T-helper 9 cell (primary cell): ENCODE measurements around the gene DACH1.

Source experiments
- DNase-seq: peaks from one replicate; pipeline ENCODE4 v3.0.0-alpha.2; 2020

Gene DACH1

DNA sequence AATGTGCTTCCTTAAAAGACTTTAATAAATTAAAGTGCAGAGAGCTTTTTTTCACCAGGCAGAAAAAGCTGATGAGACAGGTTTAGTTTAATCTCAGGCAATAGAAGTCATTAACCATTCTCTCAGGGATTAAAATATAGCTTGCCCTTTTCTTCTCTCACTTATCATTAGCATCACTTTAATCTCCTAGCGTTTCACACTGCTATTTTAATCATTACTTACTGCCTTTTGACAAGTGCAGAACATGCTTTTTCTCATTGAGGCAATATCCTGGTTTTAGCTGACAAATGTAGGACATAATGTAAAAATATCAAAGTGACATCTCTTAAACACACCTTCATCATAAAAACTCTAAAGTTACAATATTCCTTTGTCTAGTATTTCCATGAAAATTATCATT lies 94.6 kb downstream of the DACH1 start:
- DNase-seq: no peak

DNA sequence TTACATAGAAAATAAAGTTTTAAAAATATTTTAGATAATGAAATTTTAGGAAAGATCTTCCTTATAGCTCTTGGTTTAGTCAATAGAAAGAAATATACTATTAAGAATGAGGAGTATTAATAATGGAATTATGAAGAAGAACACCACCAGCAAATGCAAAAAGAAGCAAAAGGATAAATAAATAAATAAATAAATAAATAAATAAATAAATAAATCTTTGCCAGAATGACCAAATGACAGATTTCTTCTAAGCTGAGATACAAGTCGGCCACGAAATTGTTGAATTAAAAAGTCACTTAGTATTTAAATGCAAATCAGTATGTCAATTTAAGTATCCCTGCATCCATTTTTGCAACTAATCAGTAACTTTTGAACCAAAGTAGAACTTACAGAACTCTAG lies 95.9 kb downstream of the DACH1 start:
- no peak for DNase-seq

DNA sequence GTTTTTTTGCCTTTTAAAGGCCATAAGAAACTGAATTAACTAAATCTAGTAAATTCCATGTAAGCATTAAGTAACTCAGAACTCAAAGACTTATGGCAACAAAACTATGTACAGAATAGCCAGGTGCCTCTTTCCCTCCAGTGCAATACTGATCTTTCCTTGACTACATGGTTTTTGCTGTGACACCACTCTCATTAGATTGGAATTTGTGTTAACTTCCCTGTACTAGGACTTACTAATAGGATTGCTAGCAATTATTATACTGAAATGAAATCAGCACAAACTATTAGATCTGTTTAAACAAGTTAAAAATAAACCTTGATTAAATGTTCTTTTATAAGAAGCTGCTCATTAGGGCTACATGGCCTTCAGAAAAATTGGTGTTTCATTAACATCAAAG lies 96.3 kb downstream of the DACH1 start:
- no peak for DNase-seq

DNA sequence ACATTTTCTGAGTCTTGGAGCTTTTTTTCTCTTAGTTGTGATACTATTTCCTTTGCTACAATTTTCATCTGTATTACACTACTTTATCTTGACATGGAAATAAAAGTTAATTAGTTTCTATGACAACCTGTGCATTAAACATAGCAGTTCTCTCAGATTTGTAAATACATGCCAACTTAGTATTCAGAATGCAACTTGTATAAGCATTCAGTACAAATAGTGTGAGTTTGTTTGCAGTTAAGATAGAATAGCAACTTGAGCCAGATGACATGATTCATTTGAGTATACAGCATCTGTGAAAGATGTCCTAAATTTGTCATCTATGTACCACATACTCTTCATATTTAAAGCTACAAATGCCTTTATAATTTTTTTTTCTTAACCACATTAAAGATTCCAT lies 98.1 kb downstream of the DACH1 start:
- no peak for DNase-seq

DNA sequence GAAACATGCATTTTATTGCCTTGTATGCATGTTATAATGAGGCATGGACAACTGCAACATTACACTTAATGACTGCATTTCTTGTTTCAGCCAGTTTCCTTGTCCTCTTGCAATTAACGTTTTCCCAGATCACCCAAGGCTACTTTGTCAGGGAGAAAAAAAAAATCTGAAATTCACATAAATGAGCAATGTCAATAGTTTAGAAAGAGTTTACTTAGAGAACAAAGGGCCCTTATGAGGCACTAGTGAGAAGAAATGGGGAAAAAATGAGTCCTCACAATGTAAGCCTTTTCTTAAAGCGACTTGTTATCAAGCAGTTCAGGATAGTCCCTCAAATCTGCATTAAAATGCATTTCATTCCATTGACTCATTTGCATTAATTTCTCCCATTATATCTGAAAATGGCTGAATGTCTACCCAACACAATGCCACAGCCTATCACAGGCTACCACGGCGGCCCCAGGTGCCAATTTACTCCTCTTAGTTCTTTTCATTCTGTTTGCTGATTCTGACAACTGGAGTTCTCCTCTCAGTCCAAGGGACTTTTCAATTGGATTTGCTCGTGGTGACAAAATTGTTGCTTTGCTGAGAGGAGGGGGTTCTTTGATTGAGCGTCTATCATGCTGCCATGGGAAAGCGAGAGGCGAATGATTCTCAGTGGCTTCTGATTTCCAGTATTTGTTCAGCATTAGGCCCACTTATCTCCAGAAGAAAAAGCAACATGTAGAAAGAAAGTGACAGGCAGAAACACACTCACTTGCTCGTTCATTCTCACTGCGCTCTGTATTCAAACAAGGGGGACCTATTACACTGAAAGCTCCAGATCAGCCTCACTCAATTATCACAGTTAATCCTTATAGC lies 107.1 kb downstream of the DACH1 start:
- DNase-seq: no peak

DNA sequence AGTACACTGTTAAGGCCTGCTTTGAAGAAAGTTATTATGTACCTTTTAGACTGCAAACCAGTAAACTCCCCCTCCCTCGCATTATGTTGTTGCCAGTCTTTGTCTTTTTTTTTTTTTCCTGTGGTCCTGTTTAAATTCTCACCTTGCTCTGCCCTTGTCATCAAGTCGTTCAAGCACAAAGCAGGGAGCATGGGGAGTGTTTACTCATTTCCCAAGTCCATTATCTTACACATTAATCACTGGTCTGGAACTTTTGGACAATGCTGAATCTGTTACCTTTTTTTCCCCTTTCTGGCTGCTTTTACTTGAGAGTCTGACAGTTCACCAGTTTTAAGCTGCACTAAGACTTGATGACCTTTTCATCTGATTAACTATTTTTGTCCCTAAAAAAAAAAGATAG lies 108.2 kb downstream of the DACH1 start:
- no peak for DNase-seq

DNA sequence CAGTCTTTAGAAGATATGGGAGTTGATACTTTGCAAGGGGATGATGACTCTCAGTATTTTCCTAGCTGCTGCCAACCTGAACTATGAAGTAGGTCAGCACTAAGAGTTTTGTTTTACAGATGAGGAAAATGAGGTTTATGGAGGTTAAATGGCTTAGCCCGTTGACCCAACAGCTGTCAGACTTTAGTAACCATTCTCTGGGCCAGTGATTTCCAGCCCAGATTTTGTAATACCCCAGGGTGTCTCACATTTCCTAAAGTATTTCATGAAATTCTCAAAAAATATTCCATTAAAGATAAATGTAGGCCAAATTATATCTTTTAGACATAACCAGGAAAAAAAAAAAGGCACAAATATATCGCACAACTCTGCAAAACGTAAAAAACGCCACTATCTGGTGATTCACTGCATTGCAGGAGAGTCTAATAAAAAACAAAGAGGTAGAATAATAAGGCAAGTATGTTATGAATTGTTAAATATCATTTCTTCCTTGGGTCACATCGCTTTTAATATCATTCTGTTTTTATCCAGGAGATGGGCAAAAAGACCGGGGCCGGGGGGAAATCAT lies 112.5 kb downstream of the DACH1 start:
- no peak for DNase-seq

DNA sequence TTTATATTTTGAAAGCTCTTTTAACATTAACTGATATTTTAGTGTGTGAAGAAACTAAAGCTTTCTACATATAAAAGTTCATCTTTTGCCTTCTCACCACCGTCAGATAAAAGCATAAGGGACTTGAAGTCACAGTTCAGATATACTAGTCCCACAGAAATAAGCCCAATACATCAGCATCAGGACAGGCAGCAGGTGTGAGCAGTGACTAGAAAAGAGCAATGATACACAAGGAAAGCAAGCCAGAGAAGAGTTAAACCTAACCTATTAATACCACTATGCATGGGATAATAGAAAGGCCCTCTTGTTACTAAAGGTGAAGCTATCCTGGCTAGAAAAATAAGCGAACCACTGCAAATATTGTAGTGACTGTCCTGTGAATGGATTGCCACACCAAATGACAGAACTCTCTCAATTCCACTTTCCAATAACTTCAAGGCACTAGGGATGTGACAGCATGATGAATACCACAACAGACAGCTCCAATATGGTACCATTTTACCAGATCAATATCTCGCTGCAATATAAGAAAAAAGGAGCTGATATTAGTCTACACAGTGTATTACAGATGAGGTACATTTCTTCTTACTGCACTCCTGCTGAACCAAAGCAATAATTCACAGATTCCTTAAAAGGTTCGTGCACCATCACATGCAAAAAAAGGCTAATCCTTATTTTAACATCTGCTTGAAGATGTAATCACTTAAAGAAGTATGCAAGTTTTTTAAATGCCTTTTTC lies 114.1 kb downstream of the DACH1 start:
- DNase-seq: no peak

DNA sequence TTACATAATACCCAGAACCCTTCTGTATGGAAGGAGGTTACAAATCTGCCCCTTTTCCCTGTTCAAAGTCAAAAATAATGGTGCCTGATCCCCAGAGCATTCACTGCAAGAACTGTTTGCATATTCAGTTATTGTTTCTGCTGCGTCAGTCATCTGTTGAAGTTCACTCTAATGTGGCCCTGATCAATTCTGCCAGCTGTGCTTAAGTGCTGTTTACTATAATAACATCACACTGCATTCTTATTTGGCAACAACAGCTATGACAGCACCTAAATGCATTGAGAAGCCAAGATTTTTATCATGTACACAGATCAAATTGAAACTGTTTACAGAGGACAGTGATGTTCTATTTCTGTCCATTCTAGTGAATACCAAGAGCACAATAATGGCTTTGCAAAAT lies 115.9 kb downstream of the DACH1 start:
- no peak for DNase-seq

DNA sequence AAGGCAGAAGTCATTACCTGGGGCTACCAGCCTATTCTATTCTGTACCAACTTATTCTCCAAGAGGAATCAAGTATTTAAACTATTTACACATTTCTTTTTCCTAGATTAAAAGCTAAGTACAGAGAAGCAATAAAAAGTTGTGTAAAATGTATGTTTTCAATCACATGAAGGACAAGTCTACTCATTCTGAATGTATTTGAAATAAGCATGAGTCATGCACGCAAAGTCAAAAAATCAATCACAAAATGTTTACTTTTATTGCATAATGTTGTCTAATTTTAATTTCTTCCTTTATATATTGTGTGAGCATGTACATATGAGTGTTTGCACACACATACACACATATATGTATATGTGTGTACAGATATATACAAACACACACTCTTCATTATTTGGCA lies 136.7 kb downstream of the DACH1 start:
- DNase-seq: no peak

DNA sequence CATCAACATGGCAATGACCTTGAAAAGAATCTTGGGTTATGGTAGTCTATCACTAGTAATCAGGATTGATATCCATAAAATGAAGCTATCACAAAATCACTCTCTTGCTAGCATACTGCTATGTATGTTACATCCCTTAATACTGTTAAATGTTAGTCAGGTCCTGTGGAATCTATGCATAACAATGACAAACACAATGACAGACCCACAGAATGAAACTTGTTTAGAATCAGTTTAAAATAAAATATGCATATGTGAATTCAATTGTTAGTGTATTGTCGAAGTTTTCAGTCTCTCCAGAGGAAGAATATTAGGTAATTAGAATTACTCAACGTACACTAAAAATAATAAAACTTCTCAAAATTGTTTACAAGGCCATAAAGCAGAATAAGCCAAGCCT lies 137.6 kb downstream of the DACH1 start:
- no peak for DNase-seq

DNA sequence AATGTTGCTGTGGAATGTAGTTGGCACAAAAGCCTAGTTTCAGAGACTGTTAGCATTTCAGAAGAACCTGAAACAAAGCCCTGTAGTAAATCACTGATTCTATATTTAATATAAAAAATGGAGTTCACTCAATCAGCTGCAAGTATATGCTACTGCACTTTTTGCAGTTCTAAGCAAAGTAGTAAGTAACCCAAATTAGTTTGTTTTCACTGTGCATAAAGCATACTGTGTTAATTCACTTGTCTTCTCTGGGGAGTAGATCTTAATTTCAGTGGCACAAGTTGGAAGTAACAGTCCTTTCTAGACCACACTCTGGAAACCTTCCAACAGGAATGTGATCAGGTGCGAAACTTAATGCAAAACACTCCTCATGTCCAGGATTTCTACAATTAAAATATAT lies 139.3 kb downstream of the DACH1 start:
- DNase-seq: no peak

DNA sequence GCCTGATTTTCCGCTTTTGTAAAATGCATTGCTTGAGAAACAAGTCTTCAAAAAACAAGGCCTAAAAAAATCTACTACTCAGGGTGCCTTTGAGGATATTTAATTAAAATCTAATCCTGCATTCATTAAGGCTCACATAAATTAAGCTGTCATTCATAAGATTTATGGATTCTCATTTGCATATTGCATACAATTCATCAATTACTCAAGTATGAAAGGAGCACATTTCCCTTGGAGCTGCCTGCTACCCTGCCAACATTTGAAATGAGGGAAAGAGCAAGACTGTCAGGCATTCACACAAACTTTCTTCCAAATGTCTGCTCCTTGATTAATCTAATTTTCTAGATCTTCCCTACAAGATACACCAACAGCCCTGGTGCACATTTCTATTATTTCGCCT lies 140.0 kb downstream of the DACH1 start:
- DNase-seq: no peak

DNA sequence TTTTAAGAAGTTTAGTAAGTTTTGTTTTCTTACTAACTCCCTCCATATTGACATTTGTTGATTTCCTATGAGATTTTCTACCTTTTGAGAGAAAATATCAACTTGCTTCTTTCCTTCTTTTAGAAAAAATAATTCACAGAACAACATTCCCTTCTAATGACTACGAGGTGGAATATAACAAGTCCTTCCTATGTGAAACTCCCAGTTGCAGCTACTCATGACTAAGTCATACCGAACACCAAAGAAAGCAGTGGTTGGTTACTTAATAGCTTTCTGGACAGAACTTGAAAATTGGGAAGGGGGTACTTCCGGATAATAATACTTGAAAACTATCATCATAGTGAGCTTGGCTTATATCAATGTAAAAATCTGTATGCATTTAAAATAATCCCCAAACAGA lies 144.8 kb downstream of the DACH1 start:
- no peak for DNase-seq

DNA sequence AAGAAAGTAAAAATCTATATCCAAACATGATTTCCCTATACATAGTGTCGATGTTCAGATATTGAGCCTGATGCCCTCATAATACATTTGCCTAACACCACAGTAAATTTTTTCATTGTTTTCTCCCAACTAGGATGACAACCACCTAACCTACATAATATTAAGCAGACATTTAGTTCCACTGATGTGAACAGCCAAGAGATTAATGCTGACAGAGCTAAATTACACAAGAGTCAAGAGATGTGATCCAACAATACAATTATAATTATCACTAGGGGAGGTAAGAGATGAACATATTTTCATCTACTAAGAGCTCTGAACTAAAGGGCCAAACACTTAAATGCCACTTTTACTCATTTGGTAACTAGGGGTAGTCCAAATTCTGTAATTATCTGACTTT lies 145.9 kb downstream of the DACH1 start:
- DNase-seq: no peak

DNA sequence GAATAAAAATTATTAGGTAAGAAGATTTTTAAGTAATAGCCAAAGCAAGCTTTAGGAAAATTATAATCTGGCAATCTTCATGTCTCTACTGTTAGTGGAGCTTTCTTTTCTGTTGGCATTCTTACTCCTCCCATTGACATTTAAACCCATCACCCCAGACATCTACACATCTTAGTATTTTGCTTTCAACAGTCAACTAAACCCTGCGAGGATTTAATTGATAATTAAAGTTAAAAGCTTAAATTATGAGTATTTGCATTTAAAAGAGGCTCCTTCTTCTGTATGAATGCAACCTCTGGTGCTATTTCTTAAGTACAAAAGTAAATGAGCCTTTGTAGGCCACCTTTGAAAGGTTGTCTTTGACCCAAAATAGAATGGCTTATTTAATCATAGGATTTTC lies 148.1 kb downstream of the DACH1 start:
- no peak for DNase-seq

DNA sequence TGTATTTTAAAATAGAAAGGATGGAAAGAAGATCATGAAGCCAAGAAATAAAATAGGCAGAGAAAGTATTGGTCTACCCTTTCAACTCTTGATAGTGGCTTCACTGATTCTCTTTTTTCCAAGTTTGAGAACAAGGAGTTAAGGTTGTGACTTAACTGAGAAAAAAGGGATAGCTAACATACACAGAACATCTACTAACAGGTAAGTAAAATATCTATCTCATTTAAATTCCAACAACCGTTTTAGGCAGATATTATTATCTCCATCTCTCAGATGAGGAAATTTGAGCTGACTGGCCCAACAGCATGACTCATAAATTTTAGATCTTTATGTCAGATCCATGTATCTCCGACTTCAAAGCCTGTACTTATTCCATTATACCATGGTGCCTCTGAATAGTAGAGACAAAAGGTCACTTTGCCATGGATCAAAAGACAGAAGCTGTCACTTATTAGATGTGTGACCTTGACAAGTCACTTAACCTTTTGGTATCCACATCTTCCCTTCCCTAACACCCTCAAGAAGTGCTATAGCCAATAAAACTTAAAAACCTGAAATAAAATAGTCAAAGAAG lies 152.1 kb downstream of the DACH1 start:
- no peak for DNase-seq

DNA sequence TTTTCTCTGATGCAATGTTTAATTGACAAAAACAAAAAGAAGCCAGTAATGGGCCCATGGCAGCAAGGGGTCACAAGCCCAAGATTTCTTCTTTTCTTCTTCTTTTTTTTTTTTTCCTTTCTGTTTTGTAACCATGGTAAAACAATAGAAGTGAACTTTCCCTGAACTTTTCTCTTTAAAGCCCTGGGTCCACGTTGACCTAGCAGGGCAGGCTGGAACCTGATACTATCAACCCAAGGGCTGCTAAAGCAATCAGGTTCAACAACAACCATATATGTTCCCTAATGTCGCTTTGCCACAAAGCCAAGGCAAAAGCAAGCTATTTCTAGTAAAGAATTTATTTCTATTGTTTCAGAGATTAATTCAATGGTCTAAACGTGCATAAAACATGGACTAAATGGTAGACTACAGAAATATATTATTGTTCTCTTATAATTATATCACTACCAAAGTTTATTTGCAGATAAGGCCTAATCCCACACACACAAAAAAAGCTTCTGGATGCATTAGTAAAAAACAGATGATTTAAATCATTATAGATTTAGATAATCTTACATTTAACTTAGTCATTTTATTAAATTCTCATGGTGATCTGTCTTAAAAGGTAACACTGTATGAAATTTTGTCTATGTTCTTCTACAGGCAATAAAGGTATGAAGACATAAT lies 153.9 kb downstream of the DACH1 start:
- DNase-seq: no peak

DNA sequence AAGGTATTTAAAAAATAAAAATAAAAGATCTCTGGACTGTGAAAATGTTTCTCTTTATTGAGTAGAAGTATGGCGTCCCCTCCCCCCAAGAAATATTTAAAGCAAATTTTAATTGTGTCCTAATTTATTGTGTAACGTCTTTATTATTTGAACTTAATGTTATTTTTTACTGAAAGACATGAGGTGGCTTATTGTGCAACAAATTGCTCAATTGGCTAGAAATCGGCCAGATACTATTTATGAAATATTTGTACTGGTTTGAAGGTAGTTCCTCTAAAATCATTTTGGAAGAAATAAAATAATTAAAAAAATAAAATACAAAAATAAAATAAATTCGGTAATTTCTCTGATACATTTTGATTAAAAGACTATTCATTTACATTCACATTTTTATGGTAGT lies 162.3 kb downstream of the DACH1 start:
- DNase-seq: no peak

DNA sequence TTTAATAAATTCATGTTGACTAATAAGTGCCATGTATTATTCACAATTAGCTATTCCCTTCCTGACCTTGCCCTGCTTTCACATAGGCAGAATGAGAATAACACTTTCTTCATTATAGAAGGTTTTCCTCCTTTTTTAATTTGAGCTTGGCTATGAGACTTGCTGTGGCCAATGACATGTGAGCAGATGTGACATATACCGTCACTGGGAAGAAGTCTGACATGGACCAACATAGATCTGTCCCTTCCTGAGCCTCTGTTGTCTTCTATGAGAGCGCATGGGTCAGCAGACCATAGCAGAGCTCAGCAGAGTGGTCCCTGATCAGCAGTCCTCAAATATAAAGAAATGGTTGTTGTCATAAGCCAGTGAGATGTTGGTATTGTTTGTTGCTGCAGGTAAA lies 163.9 kb downstream of the DACH1 start:
- DNase-seq: no peak

DNA sequence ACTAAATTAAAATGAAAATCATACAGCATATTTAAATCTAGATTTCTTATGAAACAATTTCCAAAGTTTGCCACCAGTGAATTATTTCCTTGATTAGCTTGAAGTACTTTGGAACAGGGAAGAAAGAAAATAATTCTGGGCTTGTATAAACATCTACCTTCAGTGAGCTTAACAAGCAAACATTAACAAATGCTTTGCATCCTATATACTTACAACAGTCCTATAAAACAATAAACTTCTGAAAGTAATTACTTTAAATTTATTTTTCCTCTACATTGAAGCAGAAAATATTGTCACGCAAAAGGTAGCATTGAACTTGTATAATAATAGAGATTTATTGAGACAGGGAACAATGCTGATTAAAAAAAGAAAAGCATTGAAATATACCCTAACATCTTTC lies 164.8 kb downstream of the DACH1 start:
- no peak for DNase-seq

DNA sequence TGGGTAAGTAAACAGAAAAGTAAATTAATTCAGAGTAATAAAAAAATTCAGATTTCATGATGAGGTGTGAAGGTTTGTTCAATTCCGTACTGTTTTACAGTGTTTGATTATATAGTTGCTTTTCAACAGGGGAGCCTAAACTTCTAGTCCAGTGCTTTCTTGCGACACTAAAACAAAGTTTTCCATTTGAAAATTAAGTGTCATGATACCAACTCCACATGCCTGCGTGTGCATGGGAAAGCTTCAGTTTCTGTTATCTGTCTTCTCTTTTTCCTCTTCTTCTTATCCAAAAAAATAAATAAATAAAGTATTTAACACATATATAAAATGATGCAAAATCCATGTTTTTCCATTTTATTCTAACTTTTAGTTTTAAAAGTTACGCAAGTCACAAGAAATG lies 165.3 kb downstream of the DACH1 start:
- no peak for DNase-seq

DNA sequence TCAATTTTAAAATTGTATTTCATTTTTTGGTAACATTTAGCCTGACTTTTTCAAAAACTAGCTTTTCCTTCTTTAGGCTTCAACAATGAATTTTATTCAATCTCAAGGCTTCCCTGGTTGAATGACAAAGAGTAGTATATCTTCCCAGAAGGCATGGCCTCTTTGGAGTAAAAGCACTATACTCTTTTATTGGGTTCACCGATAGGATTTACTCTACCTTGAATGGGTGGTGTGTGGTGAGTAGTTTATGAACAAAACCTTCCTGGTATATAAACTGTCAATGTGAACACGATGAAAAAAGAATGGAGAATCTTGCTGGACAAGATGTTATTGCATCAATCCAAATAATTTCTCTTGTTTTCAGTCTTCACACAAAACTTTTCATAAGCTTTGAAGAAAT lies 167.7 kb downstream of the DACH1 start:
- DNase-seq: no peak
